Ecto neural progenitor cell (in vitro differentiated cells): Measurements from ENCODE around the gene CD28.

Experiments
- DNase-seq: peaks from one replicate; pipeline ENCODE4 v3.0.0-alpha.2; 2018; ENCODE audit warnings: low spot score

CD28 gene

GRCh38 chr2:203706403-203706802 lies at the start of gene CD28:
Gene CD28, plus strand, starts transcription at chr2:203706639. Its CDS starts 58 bp downstream, at chr2:203706697.
- DNase-seq = no peak

- no peak for DNase-seq
Measured at GRCh38 chr2:203659331-203660049, 46.9 kb upstream of the CD28 start.

GRCh38 chr2:203660465-203660864 lies 46.0 kb upstream of the CD28 start:
- no peak for DNase-seq

- no peak for DNase-seq
Measured at GRCh38 chr2:203661279-203661908, 45.0 kb upstream of the CD28 start.

- DNase-seq = no peak
Measured at GRCh38 chr2:203662487-203662886, 44.0 kb upstream of the CD28 start.

GRCh38 chr2:203662951-203663350 lies 43.5 kb upstream of the CD28 start:
- no peak for DNase-seq

- DNase-seq = no peak
Measured at GRCh38 chr2:203664029-203664755, 42.2 kb upstream of the CD28 start.

- no peak for DNase-seq
Measured at GRCh38 chr2:203667838-203668237, 38.6 kb upstream of the CD28 start.

- DNase-seq = no peak
Measured at GRCh38 chr2:203669820-203670219, 36.6 kb upstream of the CD28 start.

- no peak for DNase-seq
Measured at GRCh38 chr2:203670939-203671338, 35.5 kb upstream of the CD28 start.

- no peak for DNase-seq
Measured at GRCh38 chr2:203671876-203672275, 34.6 kb upstream of the CD28 start.

GRCh38 chr2:203672856-203673255 lies 33.6 kb upstream of the CD28 start:
- DNase-seq = no peak

- no peak for DNase-seq
Measured at GRCh38 chr2:203673933-203674332, 32.5 kb upstream of the CD28 start.

- no peak for DNase-seq
Measured at GRCh38 chr2:203675086-203675485, 31.4 kb upstream of the CD28 start.

- no peak for DNase-seq
Measured at GRCh38 chr2:203678971-203679370, 27.5 kb upstream of the CD28 start.

- DNase-seq = no peak
Measured at GRCh38 chr2:203679401-203679800, 27.0 kb upstream of the CD28 start.

GRCh38 chr2:203681978-203682377 lies 24.5 kb upstream of the CD28 start:
- DNase-seq = no peak

- DNase-seq = no peak
Measured at GRCh38 chr2:203682688-203683130, 23.7 kb upstream of the CD28 start.

- DNase-seq = no peak
Measured at GRCh38 chr2:203683421-203683820, 23.0 kb upstream of the CD28 start.

- no peak for DNase-seq
Measured at GRCh38 chr2:203683932-203684556, 22.4 kb upstream of the CD28 start.

- no peak for DNase-seq
Measured at GRCh38 chr2:203685081-203685621, 21.3 kb upstream of the CD28 start.

- no peak for DNase-seq
Measured at GRCh38 chr2:203685789-203686420, 20.5 kb upstream of the CD28 start.
